ENCODE data around the gene KRTAP5-3.
A peak's percentile ranks its signal among the peaks of the same experiment; 100 is the strongest.

DNA sequence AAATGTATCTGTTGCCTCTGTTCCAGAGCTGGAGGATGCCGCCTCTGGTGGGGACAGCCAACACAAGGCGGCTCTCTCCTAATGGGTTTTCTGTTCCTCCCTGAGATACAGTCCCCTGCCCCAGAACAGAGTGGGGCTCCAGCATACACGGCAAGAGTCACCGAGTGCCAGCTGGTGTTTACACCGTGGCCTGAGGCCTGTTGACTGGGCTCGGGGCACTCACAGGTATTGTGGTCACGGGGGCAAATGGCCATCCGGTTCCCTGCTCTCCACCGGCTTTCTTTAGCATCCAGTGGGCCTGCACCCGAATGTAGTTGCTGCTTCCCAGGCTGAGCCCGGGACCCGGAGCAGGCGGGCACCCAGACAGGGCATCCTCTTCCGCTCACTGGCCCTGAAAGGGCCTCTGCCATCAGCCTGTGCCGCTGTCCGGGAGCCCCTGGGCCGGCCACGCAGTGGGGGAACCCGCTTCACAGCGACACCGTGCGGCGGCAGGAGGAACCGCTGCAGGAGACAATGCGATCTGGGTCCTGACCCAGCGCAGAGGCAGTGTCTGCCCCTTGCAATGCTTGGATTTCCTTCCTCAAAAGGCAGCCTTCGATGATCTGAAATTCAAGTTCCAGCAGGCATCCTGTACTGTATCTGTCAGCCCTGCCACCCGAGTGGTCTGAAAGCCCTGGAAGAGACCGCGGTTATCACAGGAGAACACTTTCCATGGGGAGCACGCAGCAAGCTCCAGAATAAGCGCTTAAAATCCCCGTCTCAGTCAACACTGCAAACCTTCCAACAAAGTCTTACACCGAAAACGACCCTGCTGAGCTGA lies 20.5 kb upstream of the KRTAP5-3 start:
- TF ChIP-seq, protein P1, sequence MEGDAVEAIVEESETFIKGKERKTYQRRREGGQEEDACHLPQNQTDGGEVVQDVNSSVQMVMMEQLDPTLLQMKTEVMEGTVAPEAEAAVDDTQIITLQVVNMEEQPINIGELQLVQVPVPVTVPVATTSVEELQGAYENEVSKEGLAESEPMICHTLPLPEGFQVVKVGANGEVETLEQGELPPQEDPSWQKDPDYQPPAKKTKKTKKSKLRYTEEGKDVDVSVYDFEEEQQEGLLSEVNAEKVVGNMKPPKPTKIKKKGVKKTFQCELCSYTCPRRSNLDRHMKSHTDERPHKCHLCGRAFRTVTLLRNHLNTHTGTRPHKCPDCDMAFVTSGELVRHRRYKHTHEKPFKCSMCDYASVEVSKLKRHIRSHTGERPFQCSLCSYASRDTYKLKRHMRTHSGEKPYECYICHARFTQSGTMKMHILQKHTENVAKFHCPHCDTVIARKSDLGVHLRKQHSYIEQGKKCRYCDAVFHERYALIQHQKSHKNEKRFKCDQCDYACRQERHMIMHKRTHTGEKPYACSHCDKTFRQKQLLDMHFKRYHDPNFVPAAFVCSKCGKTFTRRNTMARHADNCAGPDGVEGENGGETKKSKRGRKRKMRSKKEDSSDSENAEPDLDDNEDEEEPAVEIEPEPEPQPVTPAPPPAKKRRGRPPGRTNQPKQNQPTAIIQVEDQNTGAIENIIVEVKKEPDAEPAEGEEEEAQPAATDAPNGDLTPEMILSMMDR (IDR thresholded peaks at IDR 0.05): peak; percentile 56 to 79 (median 74)
- TF ChIP-seq POLR2A (IDR thresholded peaks at IDR 0.05) (no peak), EP300 (IDR thresholded peaks at IDR 0.05) (no peak)
